Esophagus (tissue), 2 donors: ENCODE data around the gene FRMD7. TPM values are rescaled to one million over a fixed set of nuclear protein-coding genes. Genes with fewer than 3 reads are reported as not detected.

Experiments
- H3K27ac ChIP-seq, 2 donors: one replicate each; pipeline ENCODE4 v1.5.1; 2013; ENCODE audit warnings: low read depth in 2 of 2, mild to moderate bottlenecking in 2 of 2, inconsistent platforms in 1 of 2, low read length in 1 of 2, moderate library complexity in 1 of 2
- H3K27me3 ChIP-seq, 2 donors: one replicate each; pipeline ENCODE4 v1.6.1; 2013; ENCODE audit warnings: low read length in 2 of 2, control low read depth in 1 of 2, mild to moderate bottlenecking in 1 of 2; ENCODE audit not compliant: insufficient read depth in 2 of 2, control insufficient read depth in 1 of 2
- H3K36me3 ChIP-seq, 2 donors: one replicate each; pipeline ENCODE4 v1.6.1; 2013; ENCODE audit warnings: low read length in 1 of 2; ENCODE audit not compliant: control insufficient read depth in 2 of 2, insufficient read depth in 2 of 2
- H3K4me1 ChIP-seq, 2 donors: one replicate each; pipeline ENCODE4 v1.6.1; 2013; ENCODE audit warnings: low read length in 1 of 2; ENCODE audit not compliant: control insufficient read depth in 2 of 2, insufficient read depth in 2 of 2
- H3K4me3 ChIP-seq, 2 donors: one replicate each; pipeline ENCODE4 v1.5.1; 2013; ENCODE audit warnings: low read length in 2 of 2, mild to moderate bottlenecking in 2 of 2, low read depth in 1 of 2, moderate library complexity in 1 of 2
- H3K9me3 ChIP-seq, 2 donors: one replicate each; pipeline ENCODE4 v1.6.1; 2013; ENCODE audit warnings: mild to moderate bottlenecking in 2 of 2, low read depth in 1 of 2, low read length in 1 of 2, moderate library complexity in 1 of 2; ENCODE audit not compliant: control insufficient read depth in 2 of 2, insufficient read depth in 1 of 2
- WGBS, 2 donors: extraction: QIAGEN DNeasy Blood & Tissue Kit; methylation state at CpG; one replicate each; pipeline ENCODE4 v1.1.7; 2013; 5-methylcytosine and 5-hydroxymethylcytosine counted together
- polyA plus RNA-seq, 2 donors: library from polyadenylated mRNA; stranded (reverse); fragments of 200-250 nt; gene quantifications; one replicate each; pipeline ENCODE4 v1.2.3, GENCODE V29; 2013
- donor health status: healthy with polysubstance abuse.
- donor health status: Bipolar disorder and iron deficiency.

The FRMD7 gene
- polyA plus RNA-seq, 2 donors = 0.02 TPM; not detected in 1

DNA sequence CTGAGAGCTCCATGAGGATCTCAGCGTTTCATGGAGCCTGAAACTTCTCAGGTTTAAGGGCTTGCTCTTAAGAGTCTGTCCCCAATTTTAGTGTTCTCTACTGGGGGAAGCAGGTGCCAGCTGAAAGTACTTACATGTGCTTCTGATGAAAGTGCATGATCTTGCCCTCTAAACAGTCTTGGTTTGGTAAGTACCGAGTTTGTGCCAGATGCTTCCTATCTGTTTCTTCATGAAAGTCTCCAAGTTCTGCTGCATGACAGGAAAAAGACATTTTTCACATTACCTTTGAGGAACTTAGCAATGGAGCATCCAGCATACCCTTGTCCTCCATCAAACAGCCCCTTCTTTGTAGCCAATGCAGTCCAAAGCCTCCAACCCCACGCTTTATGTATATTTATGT lies 42.0 kb downstream of the FRMD7 start:
- Histone ChIP-seq H3K27me3 (no peaks in the 10 kb centered on the region), H3K4me1 (no peaks in the 10 kb centered on the region), H3K27ac (no peak overlapping the region), H3K36me3 (no peaks in the 10 kb centered on the region), H3K4me3 (no peak overlapping the region), H3K9me3 (no peaks in the 10 kb centered on the region)
- 30 to 39% methylated on average over 3 of the region's 3 CpGs for WGBS, 2 donors

DNA sequence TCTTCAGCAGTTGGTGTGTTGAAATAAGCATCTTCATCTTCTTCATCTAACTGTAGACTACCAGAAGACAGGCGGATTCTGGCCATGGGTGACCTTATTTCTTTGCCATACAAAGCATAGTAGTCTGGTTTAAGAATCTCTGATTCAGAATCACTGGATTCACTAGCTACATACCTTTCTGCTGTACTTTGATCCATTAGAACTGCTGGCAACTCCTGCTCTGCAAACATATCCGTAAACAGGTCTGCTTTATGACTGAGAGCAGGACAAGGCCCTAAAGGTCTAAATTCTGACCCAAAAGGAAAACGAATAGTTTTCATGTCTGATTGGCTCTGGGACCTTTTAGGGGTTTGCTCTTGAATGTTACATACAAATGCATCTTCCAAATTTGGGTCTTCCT lies 49.9 kb downstream of the FRMD7 start:
- H3K9me3 ChIP-seq = no peaks in the 10 kb centered on the region
- no peaks in the 10 kb centered on the region for H3K36me3 ChIP-seq
- no peak overlapping the region for H3K4me3 ChIP-seq
- no peak overlapping the region for H3K27ac ChIP-seq
- WGBS, 2 donors = 66 to 99% methylated on average over 3 of the region's 3 CpGs
- no peaks in the 10 kb centered on the region for H3K4me1 ChIP-seq
- H3K27me3 ChIP-seq = no peaks in the 10 kb centered on the region

DNA sequence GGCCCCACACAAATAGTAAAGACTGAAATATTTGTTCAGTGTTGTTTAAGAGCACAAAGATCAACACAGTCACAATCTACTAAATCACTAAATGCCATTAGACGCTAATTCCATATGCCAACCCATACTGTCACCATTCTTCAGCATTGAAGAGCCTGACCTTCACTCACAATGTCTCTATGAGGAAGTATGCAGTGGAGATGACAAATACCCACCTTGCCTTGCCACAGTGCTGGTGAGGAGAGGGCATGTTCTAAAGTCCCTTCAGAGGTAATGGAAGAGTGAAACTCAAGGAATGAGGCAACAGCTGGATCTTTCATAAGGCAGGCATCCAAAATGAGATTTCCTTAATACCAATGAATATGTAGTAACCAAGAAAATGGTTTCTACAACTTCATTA lies 50.4 kb downstream of the FRMD7 start:
- WGBS, 2 donors = 77 to 95% methylated on average over 1 of the region's 1 CpG
- H3K9me3 ChIP-seq = no peaks in the 10 kb centered on the region
- H3K36me3 ChIP-seq = no peaks in the 10 kb centered on the region
- H3K4me1 ChIP-seq = no peaks in the 10 kb centered on the region
- no peak overlapping the region for H3K4me3 ChIP-seq
- H3K27ac ChIP-seq = no peak overlapping the region
- no peaks in the 10 kb centered on the region for H3K27me3 ChIP-seq

DNA sequence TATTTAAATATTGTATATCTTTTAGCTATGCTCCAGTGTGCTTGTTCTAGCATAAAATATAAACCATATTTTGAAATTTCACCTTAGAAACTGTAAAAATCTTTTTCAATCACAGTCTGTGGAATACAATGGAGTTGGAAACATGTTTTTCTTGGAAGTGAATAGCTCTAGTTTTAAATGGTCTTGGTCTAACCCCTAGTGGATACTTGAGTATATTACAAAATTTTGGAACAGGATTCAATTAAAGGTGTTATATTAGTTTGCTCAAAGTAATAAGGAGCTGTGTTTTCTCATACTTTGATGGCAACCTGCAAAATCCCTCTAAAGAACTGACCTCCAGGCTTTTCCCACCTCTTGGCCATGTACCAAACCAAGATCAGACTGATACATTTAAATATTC lies 56.6 kb downstream of the FRMD7 start:
- no peak overlapping the region for H3K4me3 ChIP-seq
- H3K9me3 ChIP-seq = no peaks in the 10 kb centered on the region
- no peak overlapping the region for H3K27ac ChIP-seq
- H3K36me3 ChIP-seq = no peaks in the 10 kb centered on the region
- H3K27me3 ChIP-seq = no peaks in the 10 kb centered on the region
- no peaks in the 10 kb centered on the region for H3K4me1 ChIP-seq

DNA sequence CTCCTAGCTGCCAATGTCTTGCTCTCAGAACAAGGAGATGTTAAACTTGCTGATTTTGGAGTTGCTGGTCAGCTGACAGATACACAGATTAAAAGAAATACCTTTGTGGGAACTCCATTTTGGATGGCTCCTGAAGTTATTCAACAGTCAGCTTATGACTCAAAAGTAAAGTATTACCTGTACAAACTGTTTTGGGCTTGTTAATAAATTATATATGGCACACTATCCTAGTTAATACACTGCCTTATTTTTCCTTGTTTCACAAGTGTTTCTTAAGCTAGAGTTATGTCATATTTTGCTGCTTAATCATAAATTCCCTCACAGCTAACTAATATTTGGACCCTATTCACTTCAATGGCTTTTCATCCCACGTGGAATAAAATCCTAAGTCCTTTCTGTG lies 59.4 kb downstream of the FRMD7 start:
- WGBS, 2 donors = 70 to 76% methylated on average over 1 of the region's 1 CpG
- Histone ChIP-seq H3K4me3 (no peak overlapping the region), H3K27me3 (no peaks in the 10 kb centered on the region), H3K9me3 (no peaks in the 10 kb centered on the region), H3K27ac (no peak overlapping the region), H3K4me1 (no peaks in the 10 kb centered on the region), H3K36me3 (no peaks in the 10 kb centered on the region)

DNA sequence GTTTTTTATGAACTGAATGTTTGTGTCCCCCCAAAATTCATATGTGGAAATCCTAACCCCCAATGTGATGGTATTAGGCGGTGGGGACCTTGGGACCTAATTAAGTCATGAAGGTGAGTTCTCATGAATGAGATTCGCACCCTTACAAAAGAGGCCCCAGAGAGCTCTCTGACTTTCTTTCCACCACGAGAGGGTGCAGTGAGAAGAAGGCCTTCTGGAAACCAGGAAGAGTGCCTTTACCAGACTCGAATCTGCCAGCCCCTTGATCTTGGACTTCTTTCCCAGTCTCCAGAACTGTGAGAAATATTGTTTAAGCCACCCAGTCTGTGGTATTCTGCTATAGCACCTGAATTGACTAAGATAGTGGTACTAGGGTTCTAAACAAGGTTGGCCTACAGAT lies 64.0 kb downstream of the FRMD7 start:
- WGBS, 2 donors = 70 to 91% methylated on average over 4 of the region's 4 CpGs
- no peaks in the 10 kb centered on the region for H3K27me3 ChIP-seq
- H3K9me3 ChIP-seq = no peaks in the 10 kb centered on the region

DNA sequence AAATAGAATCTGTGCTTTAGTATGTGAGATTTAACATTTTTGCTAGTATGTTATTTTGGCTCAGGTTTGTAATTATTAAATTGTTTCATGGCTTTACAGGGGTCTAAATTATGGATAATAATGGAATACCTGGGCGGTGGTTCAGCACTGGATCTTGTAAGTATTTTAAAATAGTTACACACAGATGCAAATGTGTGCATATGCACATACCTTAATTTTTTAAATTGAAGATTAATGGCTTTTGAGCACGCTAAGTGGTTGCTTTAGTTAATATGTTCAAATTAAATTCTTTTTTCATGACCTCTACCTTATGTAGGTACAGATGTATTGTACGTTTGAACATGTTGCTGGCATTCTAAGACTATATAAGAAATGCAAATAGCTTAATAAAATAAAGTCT lies 64.5 kb downstream of the FRMD7 start:
- no peaks in the 10 kb centered on the region for H3K27me3 ChIP-seq
- 72 to 95% methylated on average over 3 of the region's 3 CpGs for WGBS, 2 donors
- H3K36me3 ChIP-seq = no peaks in the 10 kb centered on the region
- H3K4me3 ChIP-seq = no peak overlapping the region
- no peaks in the 10 kb centered on the region for H3K4me1 ChIP-seq
- H3K27ac ChIP-seq = no peak overlapping the region
- H3K9me3 ChIP-seq = no peaks in the 10 kb centered on the region

More for the DNA sequence above, 64.0 kb downstream of the FRMD7 start:
- Histone ChIP-seq H3K4me3 (no peak overlapping the region), H3K4me1 (no peaks in the 10 kb centered on the region), H3K27ac (no peak overlapping the region), H3K36me3 (no peaks in the 10 kb centered on the region)

DNA sequence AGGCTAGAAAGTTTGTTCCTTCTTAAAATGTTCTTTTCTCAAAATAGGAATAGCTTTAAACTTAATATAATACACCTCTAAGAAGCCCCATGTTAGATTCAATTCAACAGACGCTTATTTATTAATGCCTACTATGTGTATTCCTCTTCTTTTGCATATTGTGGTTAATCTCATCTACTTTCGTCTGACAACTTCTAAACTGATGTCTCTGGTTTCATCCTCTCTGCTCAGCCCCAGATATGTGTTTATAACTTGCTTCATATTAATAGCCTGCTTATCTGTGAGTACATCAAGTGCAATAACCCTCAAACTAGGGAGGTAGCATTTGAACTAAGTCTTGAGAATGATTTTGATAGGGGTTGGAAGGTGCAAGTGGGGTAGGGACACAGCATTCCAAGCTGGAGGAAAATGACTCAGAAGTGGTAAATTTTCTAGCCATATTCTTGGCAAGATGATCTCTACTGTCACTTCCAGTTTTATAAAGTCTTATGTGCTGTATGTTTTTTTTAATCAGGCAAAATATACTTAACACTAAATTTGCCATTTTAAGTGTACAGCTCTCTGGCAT lies 67.8 kb downstream of the FRMD7 start:
- Histone ChIP-seq H3K27me3 (peaks cover 0 to 2% of the 10 kb centered on the region in 2 donors), H3K4me3 (no peak overlapping the region), H3K9me3 (no peaks in the 10 kb centered on the region), H3K4me1 (no peaks in the 10 kb centered on the region), H3K27ac (no peak overlapping the region), H3K36me3 (no peaks in the 10 kb centered on the region)
- 67 to 83% methylated on average over 2 of the region's 2 CpGs for WGBS, 2 donors

DNA sequence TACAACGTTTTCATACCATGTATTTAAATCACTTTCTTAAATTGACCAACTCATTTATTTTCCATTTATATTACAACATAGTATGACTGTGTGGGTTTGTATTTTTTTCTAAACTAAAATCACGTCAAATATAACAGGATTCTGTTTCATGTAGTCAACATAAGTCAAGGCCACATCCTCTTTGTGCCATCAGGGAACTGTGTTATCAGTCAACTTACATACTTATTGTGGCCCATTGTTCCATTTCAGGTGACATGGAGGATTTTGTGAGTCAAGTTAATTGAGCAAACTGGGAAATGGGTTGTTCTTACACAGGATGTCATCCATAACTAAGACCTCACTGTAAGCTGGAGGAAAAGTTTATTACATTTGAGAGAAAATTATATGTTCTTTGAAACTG lies 68.8 kb downstream of the FRMD7 start:
- Histone ChIP-seq H3K27me3 (peaks cover 0 to 2% of the 10 kb centered on the region in 2 donors), H3K9me3 (no peaks in the 10 kb centered on the region), H3K36me3 (no peaks in the 10 kb centered on the region), H3K27ac (no peak overlapping the region), H3K4me1 (no peaks in the 10 kb centered on the region), H3K4me3 (no peak overlapping the region)
- 46 to 74% methylated on average over 2 of the region's 2 CpGs for WGBS, 2 donors

DNA sequence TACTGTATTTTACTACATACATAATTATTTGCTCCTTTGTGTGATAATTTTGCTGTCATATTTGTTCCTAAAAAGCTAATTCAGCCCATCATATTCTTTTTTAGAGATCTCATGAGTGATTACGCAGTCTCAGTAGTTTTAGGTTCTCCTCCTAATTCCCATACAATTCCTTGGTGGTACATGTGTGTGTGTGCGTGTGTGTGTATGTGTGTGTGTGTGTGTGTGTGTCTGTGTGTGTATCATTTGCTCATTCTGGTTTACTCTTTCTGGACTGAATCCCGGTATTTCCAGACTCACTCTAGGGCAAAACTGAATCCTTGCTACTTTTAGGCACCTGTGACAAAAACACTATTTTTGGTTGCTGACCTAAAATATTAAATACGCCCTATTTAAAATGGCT lies 69.8 kb downstream of the FRMD7 start:
- Histone ChIP-seq H3K36me3 (no peaks in the 10 kb centered on the region), H3K27me3 (peaks cover 0 to 2% of the 10 kb centered on the region in 2 donors), H3K4me1 (no peaks in the 10 kb centered on the region), H3K27ac (no peak overlapping the region), H3K9me3 (no peaks in the 10 kb centered on the region), H3K4me3 (no peak overlapping the region)
- WGBS, 2 donors = 90 to 95% methylated on average over 4 of the region's 4 CpGs
